ENCODE measurements around the gene CTSD.

CTSD gene

DNA sequence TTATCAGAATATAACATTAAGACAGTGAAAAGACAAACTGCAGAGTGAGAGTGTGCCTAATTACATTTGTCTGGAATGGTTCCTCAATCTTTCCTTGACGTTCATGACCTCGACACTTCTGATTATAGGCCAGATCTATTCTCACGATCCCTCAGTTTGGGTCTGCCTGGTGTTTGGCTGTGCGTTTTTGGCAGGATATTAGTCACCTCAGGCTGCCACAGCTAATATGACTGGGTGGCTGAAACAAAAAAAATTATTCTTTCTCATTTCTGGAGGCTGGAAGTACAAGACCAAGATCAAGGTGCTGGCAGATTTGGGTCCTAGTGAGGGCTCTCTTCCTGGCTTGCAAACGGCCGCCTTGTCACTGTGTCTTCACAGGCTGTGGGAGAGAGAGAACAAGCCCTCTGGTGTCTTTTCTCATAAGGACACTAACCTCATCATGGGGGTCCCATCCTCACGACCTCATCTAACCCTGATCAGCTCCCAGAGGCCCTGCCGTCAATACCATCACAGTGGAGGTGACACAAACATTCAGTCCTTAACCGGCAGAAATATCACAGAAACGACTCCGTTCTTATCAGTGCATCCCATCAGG is 36.5 kb downstream of the CTSD start:
- peak; percentile 60 for DNase-seq

DNA sequence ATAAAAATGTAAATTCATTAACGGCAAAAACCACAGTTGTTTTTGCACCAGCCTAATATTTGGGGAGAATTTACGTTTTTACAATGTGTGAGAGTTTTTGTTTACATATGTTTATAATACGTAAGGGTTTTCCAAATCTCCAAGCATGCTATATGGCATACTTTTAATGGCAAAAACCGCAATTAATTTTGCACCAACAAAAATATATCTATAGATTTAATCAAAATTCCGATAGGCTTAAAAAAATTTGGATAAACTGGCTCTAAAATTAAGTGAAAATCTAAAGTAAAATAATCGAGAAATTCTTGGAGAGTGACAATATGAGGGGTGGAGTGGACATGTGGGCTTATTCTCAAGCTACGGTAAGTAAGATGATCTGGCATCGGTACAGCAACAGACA is 43.9 kb downstream of the CTSD start:
- no peak for DNase-seq

DNA sequence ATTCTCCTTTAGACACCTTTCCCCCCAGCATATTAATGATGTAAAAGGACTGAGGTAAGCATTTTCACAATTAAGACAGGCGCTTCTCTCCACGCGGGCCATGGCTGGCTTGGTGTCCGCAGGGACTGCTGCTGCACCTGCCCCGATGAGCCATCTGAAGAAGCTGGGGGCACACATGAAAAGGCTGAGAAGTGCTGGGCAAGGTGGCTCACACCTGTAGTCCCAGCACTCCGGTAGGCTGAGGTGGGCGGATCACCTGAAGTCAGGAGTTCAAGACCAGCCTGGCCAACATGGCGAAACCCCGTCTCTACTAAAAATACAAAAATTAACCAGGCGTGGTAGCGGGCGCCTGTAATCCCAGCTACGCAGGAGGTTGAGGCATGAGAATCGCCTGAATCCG is 45.4 kb downstream of the CTSD start:
- DNase-seq: no peak

DNA sequence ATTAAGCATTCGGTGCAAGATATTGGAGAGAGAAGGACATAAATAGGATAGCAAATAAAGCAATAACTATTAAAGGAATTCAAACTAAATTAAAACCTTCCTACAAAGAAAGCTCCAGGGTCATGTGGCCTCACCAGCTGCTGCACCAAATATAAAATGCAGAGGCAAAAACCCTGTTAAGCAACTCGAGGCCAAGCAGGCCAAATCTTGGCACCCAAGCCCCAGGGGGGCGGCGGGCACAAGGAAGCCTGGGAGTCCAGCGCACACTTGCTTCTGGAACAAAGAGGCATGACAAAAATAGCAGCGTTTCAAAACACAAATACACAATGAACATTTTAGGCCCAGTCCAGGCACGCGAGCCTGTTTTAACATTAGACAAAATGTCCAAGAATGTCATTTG is 46.0 kb downstream of the CTSD start:
- DNase-seq: no peak

GRCh38 chr11:1714908-1715885 is 48.5 kb downstream of the CTSD start:
- DNase-seq: no peak

GRCh38 chr11:1708716-1709115 is 55.0 kb downstream of the CTSD start:
- DNase-seq: no peak

DNA sequence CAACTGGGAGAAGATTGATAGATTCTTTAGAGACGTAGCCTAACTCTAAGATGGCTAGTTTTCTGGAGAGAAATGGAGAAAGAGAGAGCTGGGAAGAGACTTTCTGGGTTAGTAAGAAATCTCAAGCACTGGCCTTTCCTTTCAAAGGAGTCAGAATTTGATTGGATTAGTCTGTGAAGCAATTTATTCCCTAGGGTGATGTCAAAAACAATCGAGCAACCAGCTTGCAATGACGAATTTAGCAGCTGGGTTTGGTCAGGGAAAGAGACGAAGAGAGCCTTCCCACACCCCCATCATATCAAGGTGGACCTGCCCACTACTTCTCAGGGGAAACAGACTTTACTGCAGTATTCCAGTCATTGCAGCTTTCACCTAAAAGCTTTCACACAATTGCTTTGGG is 56.0 kb downstream of the CTSD start:
- no peak for DNase-seq

DNA sequence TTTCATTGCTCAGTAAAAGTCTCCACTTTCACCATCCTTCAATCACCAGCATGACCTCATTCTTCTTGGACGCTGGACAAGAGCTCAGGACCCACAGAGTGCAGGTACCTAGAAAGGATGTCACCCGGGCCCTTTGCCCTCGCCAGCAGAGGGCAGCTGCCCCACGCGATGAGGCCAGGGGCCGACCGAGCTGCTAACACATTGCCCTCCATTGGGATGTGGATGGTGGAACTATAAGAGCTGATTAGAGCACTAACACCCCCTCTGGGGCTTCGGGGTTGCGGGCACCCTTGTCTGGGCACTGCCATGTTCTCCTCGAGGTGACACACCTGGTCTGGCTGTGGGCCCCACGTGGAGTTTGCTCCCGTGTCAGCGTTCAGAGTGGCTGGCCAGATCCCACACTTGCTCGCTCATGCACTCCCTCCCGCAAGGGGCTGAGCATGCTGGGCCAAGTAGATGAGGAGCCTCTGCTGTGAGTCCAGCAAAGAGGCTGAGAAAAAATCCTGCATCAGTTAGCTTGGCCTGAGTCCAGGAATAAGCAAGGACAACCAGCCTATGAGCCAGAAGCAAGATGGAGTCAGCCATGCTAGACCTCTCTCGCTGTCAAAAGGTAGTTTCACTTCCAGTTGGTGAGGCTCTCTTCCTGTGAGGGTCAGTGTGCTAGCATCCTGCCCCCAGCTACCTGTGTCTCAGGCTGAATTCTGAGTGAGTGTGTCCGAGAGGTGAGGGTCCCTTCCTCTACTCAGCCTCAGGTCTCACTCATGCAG is 56.9 kb downstream of the CTSD start:
- peak; percentile 29 for DNase-seq

DNA sequence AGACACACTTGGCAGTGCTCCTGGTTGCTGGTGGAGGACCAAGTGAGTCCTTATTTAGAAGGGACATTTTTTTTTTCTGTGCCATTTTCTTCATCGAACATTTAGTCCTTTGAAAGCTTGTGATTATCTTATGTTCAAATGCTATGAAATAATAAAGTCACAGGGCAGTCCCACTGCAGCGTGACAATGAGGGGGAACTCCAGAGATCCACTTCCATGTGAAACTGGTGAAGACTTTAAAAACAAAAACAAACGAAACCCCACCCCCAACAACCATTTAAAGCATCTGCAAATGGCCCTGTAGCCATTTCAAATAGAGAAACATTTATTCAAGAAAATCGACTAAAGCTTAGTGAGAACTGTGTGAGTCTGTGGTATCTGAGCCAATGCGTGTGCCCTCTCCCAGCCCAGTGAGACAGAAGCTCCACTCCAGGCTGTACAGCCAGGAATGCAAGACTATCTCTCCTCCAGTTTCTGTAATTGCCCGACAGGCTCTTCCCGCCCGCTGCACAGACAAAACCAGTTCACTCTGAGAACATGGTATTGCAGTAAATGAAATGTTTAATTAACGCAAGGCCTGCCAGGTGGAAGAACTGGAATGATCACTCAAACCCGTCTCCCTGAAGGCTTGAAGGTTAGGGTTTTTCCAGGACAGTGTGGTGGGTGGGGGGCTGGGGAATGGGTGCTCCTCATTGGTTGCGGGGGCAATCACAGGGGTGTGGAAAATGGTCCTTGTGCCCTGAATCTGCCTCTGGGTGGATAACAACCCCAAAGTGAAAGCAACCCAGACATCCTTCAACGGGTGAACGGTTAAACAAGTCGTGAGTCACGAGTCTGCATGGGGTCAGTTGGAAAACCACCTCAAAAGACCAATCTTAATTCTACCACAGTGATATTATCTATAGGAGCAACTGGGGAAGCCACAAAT is 58.3 kb downstream of the CTSD start:
- peak; percentile 56 for DNase-seq

DNA sequence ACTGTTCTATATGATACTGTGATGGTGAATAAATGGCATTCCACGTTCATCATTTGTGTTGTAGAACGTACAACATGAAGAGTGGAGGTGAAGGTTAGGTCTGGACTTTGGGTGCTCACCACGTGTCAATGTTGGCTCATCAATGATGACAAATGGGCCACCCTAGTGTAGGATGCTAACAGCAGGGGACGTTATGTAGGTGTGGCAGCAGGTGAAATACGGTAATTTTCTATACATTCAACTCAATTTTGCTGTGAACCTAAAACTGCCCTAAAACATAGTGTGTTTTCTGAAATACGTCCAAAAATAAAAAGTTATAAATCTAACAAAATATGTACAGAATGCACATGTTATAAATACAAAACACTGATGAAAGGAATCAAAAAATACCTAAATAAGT is 60.6 kb downstream of the CTSD start:
- DNase-seq: no peak

All from activated CD4-positive, alpha-beta T cell treated with anti-CD3 and anti-CD28 coated beads, Interleukin-10, Interleukin-2, amounts not matched to agents 100 ng/mL and 50 ng/mL, durations not matched to agents 16 hours and 8 hours (primary cell).